Epidermal melanocyte (primary cell): ENCODE results near the gene SLCO4A1.
"Not testable (repeated sequence)": the region's sequence is repeated elsewhere in the genome, so short reads cannot be mapped to it uniquely, and the experiment has no call there.

ENCODE experiments used
- DNase-seq: peaks from one replicate; pipeline ENCODE4 v3.0.0; 2011; ENCODE audit warnings: low spot score; ENCODE audit not compliant: insufficient read length

The SLCO4A1 gene

GRCh38 chr20:62683660-62684322 lies 41.5 kb downstream of the SLCO4A1 start:
- DNase-seq = not testable (repeated sequence)

GRCh38 chr20:62684981-62685380 lies 42.7 kb downstream of the SLCO4A1 start:
- DNase-seq = no peak

GRCh38 chr20:62685781-62686555 lies 43.7 kb downstream of the SLCO4A1 start:
- DNase-seq = no peak

GRCh38 chr20:62686869-62687830 lies 44.8 kb downstream of the SLCO4A1 start:
- no peak for DNase-seq

GRCh38 chr20:62688083-62688482 lies 45.8 kb downstream of the SLCO4A1 start:
- no peak for DNase-seq

- DNase-seq = no peak
These were observed 46.7 kb downstream of the SLCO4A1 start for GRCh38 chr20:62688855-62689460.

- no peak for DNase-seq
These were observed 47.6 kb downstream of the SLCO4A1 start for GRCh38 chr20:62689861-62690260.

- no peak for DNase-seq
These were observed 48.0 kb downstream of the SLCO4A1 start for GRCh38 chr20:62690261-62690820.

GRCh38 chr20:62691487-62691886 lies 49.2 kb downstream of the SLCO4A1 start:
- DNase-seq = peak; percentile 82

GRCh38 chr20:62692176-62692575 lies 49.9 kb downstream of the SLCO4A1 start:
- DNase-seq = peak; percentile 85

- no peak for DNase-seq
These were observed 50.7 kb downstream of the SLCO4A1 start for GRCh38 chr20:62692801-62693523.

- DNase-seq = no peak
These were observed 51.2 kb downstream of the SLCO4A1 start for GRCh38 chr20:62693524-62693922.

GRCh38 chr20:62694106-62694505 lies 51.8 kb downstream of the SLCO4A1 start:
- no peak for DNase-seq

GRCh38 chr20:62694868-62695267 lies 52.6 kb downstream of the SLCO4A1 start:
- no peak for DNase-seq

- no peak for DNase-seq
These were observed 53.4 kb downstream of the SLCO4A1 start for GRCh38 chr20:62695448-62696414.

GRCh38 chr20:62696434-62696957 lies 54.2 kb downstream of the SLCO4A1 start:
- DNase-seq = no peak

GRCh38 chr20:62696989-62697388 lies 54.7 kb downstream of the SLCO4A1 start:
- no peak for DNase-seq

- peak; percentile 81 for DNase-seq
These were observed 55.2 kb downstream of the SLCO4A1 start for GRCh38 chr20:62697468-62697912.

GRCh38 chr20:62698231-62698630 lies 55.9 kb downstream of the SLCO4A1 start:
- no peak for DNase-seq
